Osteoblast (primary cell): ENCODE measurements around the gene SH2D2A. TPM values are rescaled to one million over a fixed set of nuclear protein-coding genes. Genes with fewer than 3 reads are reported as not detected.
"Not testable (repeated sequence)": the region's sequence is repeated elsewhere in the genome, so short reads cannot be mapped to it uniquely, and the experiment has no call there.

ENCODE experiments used
- DNase-seq: peaks from one replicate; pipeline ENCODE4 v3.0.0; 2011; ENCODE audit warnings: low spot score, mixed read lengths; ENCODE audit not compliant: insufficient read length; ENCODE audit errors: missing footprints
- H2AFZ ChIP-seq: 2 replicates; pipeline ENCODE4 v1.6.0; 2011; ENCODE audit warnings: mild to moderate bottlenecking, low read length
- H3K27ac ChIP-seq: 2 replicates; pipeline ENCODE4 v1.5.1; 2011; ENCODE audit warnings: mild to moderate bottlenecking, low read depth, low read length, moderate library complexity
- H3K27me3 ChIP-seq: 2 replicates; pipeline ENCODE4 v1.6.0; 2012; ENCODE audit warnings: mild to moderate bottlenecking, control low read depth, inconsistent platforms, low read length, moderate library complexity; ENCODE audit not compliant: insufficient read depth
- H3K36me3 ChIP-seq: 2 replicates; pipeline ENCODE4 v1.5.1; 2011; ENCODE audit warnings: mild to moderate bottlenecking, low read length, control low read depth, moderate library complexity; ENCODE audit not compliant: insufficient read depth
- H3K4me1 ChIP-seq: 2 replicates; pipeline ENCODE4 v1.5.1; 2011; ENCODE audit warnings: mild to moderate bottlenecking, low read length, control low read depth, moderate library complexity; ENCODE audit not compliant: insufficient read depth
- H3K4me2 ChIP-seq: 2 replicates; pipeline ENCODE4 v1.6.0; 2011; ENCODE audit warnings: mild to moderate bottlenecking, low read length; ENCODE audit not compliant: insufficient read depth
- H3K4me3 ChIP-seq: fragments of 200-600 bp; sonication (generic); 3 replicates; pipeline ENCODE4 v1.5.1; 2012; ENCODE audit warnings: mild to moderate bottlenecking, low read length, inconsistent platforms; ENCODE audit not compliant: insufficient read depth
- H3K79me2 ChIP-seq: 2 replicates; pipeline ENCODE4 v1.6.0; 2012; ENCODE audit warnings: mild to moderate bottlenecking, low read length, control low read depth, inconsistent platforms; ENCODE audit not compliant: insufficient read depth
- H3K9me3 ChIP-seq: 2 replicates; pipeline ENCODE4 v1.5.1; 2011; ENCODE audit warnings: low read depth, low read length, control low read depth
- H4K20me1 ChIP-seq: 2 replicates; pipeline ENCODE4 v1.6.0; 2012; ENCODE audit warnings: mild to moderate bottlenecking, low read length, control low read depth; ENCODE audit not compliant: insufficient read depth
- CTCF ChIP-seq: IDR thresholded peaks from 2 replicates; pipeline ENCODE4 v1.5.1; 2011; ENCODE audit warnings: mild to moderate bottlenecking, low read depth, low read length, moderate library complexity; ENCODE audit errors: extremely low read depth
- total RNA-seq: library from RNA; depleted of rRNA; stranded (reverse); fragments of >200 nt; gene quantifications from 2 replicates; pipeline ENCODE4 v1.2.3, GENCODE V29; 2012

SH2D2A gene
- total RNA-seq, 1 donor = 0.36 TPM

- DNase-seq = no peak
- no peaks in the 10 kb centered on the region for H3K9me3 ChIP-seq
- TF ChIP-seq CTCF = no peak
- no peaks in the 10 kb centered on the region for H3K36me3 ChIP-seq
- H3K4me3 ChIP-seq = no peak overlapping the region
- no peaks in the 10 kb centered on the region for H4K20me1 ChIP-seq
- no peak overlapping the region for H3K4me2 ChIP-seq
- H3K27ac ChIP-seq = no peak overlapping the region
- no peaks in the 10 kb centered on the region for H3K79me2 ChIP-seq
- no peak overlapping the region for H2AFZ ChIP-seq
- no peaks in the 10 kb centered on the region for H3K4me1 ChIP-seq
- no peaks in the 10 kb centered on the region for H3K27me3 ChIP-seq
Measured at GRCh38 chr1:156760092-156760795, 56.4 kb downstream of the SH2D2A start.

- not testable (repeated sequence) for H3K4me3 ChIP-seq, H3K79me2 ChIP-seq, DNase-seq, H3K27ac ChIP-seq, H3K9me3 ChIP-seq, H3K4me1 ChIP-seq, H3K36me3 ChIP-seq, H3K4me2 ChIP-seq, H4K20me1 ChIP-seq, H2AFZ ChIP-seq, H3K27me3 ChIP-seq
Measured at GRCh38 chr1:156757572-156758253, 58.9 kb downstream of the SH2D2A start.

GRCh38 chr1:156756355-156756754 is 60.3 kb downstream of the SH2D2A start:
- DNase-seq = no peak
- Histone ChIP-seq H3K9me3 (no peaks in the 10 kb centered on the region), H3K79me2 (peaks cover 15% of the 10 kb centered on the region), H2AFZ (no peak overlapping the region), H3K36me3 (peaks cover 4% of the 10 kb centered on the region), H3K27me3 (no peaks in the 10 kb centered on the region), H4K20me1 (no peaks in the 10 kb centered on the region), H3K27ac (no peak overlapping the region), H3K4me2 (no peak overlapping the region), H3K4me1 (peaks cover 10% of the 10 kb centered on the region), H3K4me3 (no peak overlapping the region)
- no peak for TF ChIP-seq CTCF

Other genes starting within 250 kb of the SH2D2A start
- gene IQGAP3, start 244.3 kb downstream of the SH2D2A start, total RNA-seq = 2.9 and 3.5 TPM in 2 replicates
- not detected in 2 replicates for gene TTC24, start 237.1 kb downstream of the SH2D2A start, total RNA-seq
- gene NAXE, start 225.1 kb downstream of the SH2D2A start, total RNA-seq = 54.8 and 63.7 TPM in 2 replicates
- 8.0 and 11.2 TPM in 2 replicates for gene GPATCH4, start 215.4 kb downstream of the SH2D2A start, total RNA-seq
- gene HAPLN2, start 197.4 kb downstream of the SH2D2A start, total RNA-seq = not detected in 2 replicates
- not detected in 2 replicates for gene BCAN, start 174.7 kb downstream of the SH2D2A start, total RNA-seq
- gene NES, start 139.4 kb downstream of the SH2D2A start, total RNA-seq = 0.36 and 1.5 TPM in 2 replicates
- gene CRABP2, start 111.3 kb downstream of the SH2D2A start, total RNA-seq = 9.1 and 16.6 TPM in 2 replicates
- 8.3 and 12.7 TPM in 2 replicates for gene METTL25B, start 88.4 kb downstream of the SH2D2A start, total RNA-seq
- gene ISG20L2, start 88.1 kb downstream of the SH2D2A start, total RNA-seq = 16.8 and 21.0 TPM in 2 replicates
- gene MRPL24, start 75.8 kb downstream of the SH2D2A start, total RNA-seq = 16.2 and 17.7 TPM in 2 replicates
- gene HDGF, start 65.2 kb downstream of the SH2D2A start, total RNA-seq = 167 and 177 TPM in 2 replicates
- gene PRCC, start 49.3 kb downstream of the SH2D2A start, total RNA-seq = 18.0 and 22.8 TPM in 2 replicates
- gene INSRR, start 42.3 kb upstream of the SH2D2A start, total RNA-seq = 0.29 and 0.36 TPM in 2 replicates
- gene NTRK1, start 44.0 kb upstream of the SH2D2A start, total RNA-seq = 0.36 and 0.88 TPM in 2 replicates
- 17.0 and 21.2 TPM in 2 replicates for gene PEAR1, start 76.9 kb upstream of the SH2D2A start, total RNA-seq
- 0.36 and 0.59 TPM in 2 replicates for gene LRRC71, start 103.8 kb upstream of the SH2D2A start, total RNA-seq
- 45.4 and 50.3 TPM in 2 replicates for gene ARHGEF11, start 228.9 kb upstream of the SH2D2A start, total RNA-seq